HG02798 (cell line): ENCODE data around the gene OPCML.

ENCODE experiments used
- ATAC-seq: cut with Tn5 transposase; IDR thresholded peaks from one replicate; pipeline ENCODE4 v1.9.1; 2021; ENCODE audit warnings: mild to moderate bottlenecking; ENCODE audit not compliant: unreplicated experiment, poor library complexity

Gene OPCML

DNA sequence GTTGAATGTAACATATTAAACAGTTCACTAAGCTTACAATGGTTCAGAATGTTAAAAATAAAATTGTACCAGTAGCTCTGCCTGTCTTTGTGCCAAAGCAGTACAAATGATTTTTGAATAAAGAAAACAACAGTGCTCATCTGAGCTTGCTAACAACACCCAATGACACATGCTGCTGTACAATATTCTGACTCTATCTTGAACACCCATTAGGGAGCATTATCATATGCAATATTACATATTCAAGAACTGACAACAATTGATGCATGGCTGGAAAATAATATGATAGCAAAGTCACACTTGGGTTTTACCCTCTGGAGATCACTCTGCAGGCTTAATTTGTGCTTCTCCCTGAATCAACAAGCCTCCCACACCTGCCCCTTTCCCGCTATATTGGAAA is 953.7 kb downstream of the OPCML start:
- no peak for ATAC-seq

GRCh38 chr11:132576706-132577105 is 955.6 kb downstream of the OPCML start:
- no peak for ATAC-seq

DNA sequence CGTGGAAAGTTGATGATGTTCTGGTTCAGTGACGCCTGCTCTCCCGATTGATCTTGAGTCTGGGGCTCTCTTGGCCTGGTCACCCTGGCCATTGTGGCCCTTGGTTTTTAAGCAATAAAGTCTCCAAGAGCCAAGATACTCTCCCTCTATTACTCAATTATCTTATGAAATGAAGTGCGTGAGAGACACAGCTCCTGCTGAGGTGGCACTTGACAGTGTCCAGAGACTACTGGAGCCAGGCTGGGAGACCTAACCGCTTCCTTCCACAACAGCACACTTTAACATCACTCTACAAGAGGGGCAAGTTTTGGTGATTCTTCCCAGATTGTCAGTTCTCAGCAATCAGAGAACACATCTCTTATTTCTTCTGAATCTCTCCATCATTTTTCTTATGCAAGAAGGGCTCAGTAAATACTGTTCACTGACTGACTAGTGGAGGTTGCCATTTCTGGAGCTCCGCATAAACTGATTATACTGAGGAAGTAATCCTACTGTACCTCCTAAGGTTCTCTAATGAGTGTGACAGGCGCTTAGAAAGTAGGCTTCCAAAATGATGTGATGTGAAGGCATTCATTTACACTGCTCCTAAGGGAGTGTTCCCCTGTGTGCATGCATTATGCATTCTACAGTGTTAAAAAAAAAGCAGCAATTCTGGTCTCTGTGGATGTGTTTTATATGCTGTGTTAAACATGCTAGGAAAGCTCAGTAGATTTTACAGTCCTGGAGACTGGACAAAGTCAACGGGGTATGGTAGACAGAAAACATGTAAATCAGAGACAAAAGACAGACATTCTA is 968.0 kb downstream of the OPCML start:
- ATAC-seq = no peak

DNA sequence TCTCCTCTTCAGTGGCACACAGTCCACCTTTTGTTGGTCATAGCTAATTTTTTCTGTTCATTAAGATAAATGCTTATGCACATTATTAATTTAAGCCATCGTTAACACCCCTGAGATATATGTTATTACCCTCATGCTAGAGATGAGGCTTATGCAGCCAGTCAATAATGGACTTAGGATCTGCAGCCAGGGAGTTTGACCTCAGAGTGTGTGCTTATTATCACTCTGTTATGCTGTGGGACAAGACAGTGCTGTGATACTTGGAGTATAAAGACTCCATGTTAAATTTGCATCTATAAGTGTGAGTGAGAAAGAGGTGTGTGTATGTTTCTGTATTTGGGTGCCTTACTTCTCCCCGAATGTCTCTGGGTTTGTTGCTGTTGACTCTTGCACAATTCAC is 969.3 kb downstream of the OPCML start:
- ATAC-seq = no peak

GRCh38 chr11:132561937-132562336 is 970.4 kb downstream of the OPCML start:
- ATAC-seq = no peak

DNA sequence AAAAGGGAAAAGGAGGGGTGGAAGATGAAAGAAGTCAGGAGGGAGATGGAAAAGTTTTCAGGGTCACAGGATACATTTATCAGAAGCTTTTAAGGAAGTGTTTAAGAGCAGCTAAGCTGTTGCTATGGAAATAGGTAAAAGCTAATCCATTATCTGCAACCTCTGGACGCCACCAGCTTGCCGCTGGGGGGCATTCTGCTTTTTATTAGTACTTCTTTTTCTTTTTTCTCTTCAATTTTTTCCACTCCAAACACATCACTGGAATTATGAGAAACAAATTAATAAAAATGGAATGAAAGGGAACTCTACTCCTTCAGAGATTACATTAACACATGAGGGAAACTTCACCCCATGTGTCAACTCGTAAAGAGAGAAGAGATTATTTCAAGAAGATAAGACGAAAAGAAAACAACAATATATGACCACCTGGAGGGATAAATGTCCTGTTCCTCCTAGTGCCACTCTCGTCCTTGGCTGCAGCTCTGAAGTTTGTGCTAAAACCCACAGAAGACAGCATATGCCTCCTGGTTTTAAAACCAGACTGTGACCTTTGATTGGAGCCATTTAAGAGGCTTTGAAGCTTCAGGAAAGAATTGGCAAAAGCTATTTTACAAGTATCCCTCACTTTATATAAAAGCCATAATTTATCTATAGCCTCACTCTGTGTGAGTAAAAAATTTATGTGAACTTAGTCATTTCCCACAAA is 972.8 kb downstream of the OPCML start:
- no peak for ATAC-seq

GRCh38 chr11:132556316-132556715 is 976.0 kb downstream of the OPCML start:
- no peak for ATAC-seq

GRCh38 chr11:132555617-132556016 is 976.7 kb downstream of the OPCML start:
- ATAC-seq = no peak

DNA sequence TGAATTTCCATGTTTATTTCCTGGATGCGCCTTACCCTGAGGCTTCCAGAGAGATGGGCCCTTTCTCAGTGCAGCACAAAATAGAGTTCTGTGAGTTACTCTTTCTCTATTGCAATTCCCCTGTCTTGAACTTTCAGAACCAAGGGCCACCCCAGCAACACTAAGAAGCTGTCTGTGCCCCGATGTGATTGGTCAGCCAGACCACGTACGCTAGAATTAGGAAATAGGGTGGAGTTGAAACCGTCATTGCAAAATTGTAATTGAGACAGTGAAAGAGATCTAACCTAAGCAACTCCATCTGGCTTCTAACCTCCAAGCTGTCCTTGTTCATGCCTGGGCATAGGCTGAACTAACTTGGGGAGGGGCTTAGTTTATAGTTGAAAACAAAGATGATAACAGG is 981.3 kb downstream of the OPCML start:
- no peak for ATAC-seq

DNA sequence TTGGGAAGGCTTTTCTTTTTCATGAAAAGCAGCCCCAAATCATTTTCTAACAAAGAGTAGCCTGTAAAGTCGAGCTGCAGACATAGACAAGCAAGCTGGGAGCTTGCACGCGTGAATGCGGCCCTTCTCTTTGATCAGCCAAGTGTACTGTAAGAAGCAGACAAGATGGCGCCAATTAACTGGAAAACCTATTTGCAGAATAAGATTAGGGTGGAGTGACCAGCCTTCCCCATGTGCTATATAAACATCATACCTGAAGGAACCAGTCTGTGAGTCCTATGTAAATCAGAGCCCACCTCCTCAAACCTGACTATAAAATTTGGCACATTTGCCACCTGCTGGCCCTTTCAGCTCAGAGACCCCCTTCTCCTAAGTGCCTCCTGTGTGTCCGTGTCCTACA is 982.7 kb downstream of the OPCML start:
- no peak for ATAC-seq

DNA sequence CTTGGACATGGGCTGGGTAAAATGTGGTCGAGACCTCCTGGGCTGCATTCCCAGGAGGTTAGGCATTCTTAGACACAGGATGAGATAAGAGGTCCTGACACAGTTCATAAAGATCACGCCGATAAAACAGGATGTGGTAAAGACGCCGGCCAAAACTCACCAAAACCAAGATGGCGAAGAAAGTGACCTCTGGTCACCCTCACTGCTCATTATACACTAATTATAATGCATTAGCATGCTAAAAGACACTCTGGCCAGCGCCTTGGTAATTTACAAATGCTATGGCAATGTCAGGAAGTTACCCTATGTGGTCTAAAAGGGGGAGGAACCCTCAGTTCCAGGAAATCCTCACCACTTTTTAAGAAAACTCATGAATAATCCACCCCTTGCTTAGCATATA is 983.3 kb downstream of the OPCML start:
- no peak for ATAC-seq

DNA sequence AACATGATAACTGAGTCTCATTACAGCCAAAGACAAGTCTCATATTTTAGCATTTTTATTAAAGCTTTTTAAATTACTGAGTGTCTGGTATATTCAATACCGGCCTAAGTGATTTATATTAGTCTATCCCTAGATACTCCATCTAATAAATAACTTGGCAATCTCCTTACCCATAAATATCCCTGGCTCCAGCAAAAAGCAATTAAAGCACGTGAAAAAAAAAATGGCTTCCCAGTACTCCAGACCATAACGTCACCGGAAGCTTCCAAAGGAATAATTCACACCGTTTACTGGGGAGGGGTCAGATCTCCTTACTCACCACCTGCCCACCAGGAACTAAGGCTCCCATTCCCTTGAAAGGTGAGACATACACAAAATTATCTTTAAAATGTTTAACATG is 988.3 kb downstream of the OPCML start:
- no peak for ATAC-seq

DNA sequence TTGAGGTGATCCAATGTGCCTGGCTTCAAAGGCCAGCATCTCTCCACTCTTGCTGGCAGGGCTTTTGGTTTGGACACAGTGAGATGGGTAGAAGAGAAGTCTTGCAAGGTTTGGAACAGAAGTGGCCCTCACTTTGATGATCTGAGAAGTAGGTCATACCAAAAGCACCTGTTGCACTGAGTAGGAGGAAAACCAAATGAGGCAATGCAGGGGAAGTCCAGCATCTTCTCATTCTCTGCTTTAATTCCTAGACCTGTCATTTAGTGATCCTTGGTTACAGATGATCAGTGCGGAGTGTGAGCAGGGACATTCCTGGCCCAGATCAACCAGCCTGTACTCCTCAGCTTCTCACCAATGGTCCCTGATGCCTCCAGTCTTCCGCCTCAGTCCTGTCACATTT is 990.5 kb downstream of the OPCML start:
- ATAC-seq = peak; percentile 45

GRCh38 chr11:132540581-132540980 is 991.7 kb downstream of the OPCML start:
- ATAC-seq = no peak

GRCh38 chr11:132539590-132540368 is 992.5 kb downstream of the OPCML start:
- no peak for ATAC-seq

DNA sequence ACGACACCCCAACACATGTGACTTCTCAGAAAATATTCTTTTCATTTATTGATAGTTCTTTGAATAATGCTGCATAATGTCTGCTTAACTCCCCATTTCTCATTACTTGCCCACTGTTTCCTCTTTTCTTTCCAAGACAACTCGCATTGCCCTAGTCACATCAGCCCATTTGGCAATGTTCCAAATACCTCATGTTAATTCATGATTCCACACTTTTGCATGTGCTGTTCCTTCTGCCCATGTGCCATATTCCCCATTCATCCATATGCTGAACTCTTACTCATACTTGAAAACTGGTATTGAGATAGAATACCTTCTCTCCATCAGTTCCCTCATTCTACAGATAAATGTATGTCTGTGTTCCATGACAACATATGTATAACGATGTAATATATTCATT is 993.7 kb downstream of the OPCML start:
- ATAC-seq = no peak

- ATAC-seq = no peak
These were observed 996.5 kb downstream of the OPCML start for GRCh38 chr11:132535830-132536229.

DNA sequence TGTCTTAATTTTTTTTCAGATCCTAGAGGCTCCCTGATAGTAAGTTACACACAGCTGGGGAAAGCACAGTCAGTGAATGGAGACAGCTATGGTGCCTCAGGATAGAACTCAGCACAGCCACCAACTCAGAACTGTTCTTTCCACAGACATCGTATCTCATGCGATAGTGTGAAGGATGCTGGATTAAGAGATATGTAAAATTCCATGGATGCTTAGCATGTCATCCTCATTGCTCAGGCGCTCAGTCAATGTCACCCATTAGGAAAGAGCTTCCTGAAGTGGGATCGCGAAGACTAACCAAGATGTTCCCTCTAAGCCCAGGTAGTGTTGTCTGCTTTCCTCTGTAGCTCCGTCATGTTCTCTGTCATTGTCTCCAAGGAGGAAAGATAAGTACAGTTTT is 1000.4 kb downstream of the OPCML start:
- no peak for ATAC-seq

GRCh38 chr11:132528181-132528580 is 1004.1 kb downstream of the OPCML start:
- ATAC-seq = no peak

DNA sequence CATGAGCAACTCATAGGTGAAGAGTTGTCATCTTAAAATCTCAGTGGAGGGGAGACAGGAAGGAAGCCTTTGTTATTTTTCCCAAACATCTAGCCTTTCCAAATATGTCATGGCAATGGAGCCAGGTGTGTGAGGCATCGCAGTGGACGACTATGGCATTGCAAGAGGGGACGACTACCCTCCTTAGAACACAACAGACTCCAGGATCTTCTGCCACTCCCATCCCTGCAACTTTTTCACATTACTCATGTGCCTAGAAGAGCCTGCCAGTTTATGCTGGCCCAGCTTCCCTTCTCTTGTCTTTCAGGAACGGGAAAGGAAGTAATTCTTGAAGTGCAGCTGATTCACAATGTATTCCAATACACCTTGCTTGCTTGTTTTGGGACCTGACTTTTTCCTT is 1008.4 kb downstream of the OPCML start:
- ATAC-seq = no peak

DNA sequence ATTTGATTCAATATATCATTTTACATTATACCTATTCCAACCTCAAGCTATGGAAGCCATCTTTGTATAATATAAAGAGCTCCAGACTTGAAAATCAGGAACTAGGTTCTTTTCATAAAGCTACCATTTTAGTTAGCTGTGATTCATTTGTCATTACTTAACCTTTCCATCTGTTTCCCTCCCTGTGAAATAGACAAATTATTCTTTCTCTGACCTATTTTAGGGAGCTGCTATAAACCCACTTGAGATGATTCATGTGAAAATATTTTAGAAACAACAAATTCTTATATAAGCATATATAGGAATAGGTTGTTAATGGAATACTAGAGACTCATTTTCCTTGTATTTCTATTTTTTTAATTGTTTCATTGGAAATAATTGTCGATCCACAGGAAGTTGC is 1012.1 kb downstream of the OPCML start:
- no peak for ATAC-seq
